Ammon's horn (tissue), 1 donor: ENCODE data around the gene HSD17B7.
"Not testable (repeated sequence)": the region's sequence is repeated elsewhere in the genome, so short reads cannot be mapped to it uniquely, and the experiment has no call there.

ENCODE experiments used
- DNase-seq: peaks from one replicate; pipeline ENCODE4 v3.0.0-alpha.2; 2016; ENCODE audit warnings: low spot score

HSD17B7 gene

GRCh38 chr1:162812357-162812756, 21.9 kb downstream of the HSD17B7 start:
- not testable (repeated sequence) for DNase-seq

GRCh38 chr1:162818136-162818535, 27.6 kb downstream of the HSD17B7 start:
- not testable (repeated sequence) for DNase-seq

- DNase-seq: not testable (repeated sequence)
These were observed 28.2 kb downstream of the HSD17B7 start for GRCh38 chr1:162818666-162819065.

- DNase-seq: peak; percentile 44
These were observed 32.1 kb downstream of the HSD17B7 start for GRCh38 chr1:162822391-162823200.

GRCh38 chr1:162823231-162823630, 32.7 kb downstream of the HSD17B7 start:
- DNase-seq: no peak

- DNase-seq: no peak
These were observed 33.4 kb downstream of the HSD17B7 start for GRCh38 chr1:162823771-162824525.

GRCh38 chr1:162829268-162829667, 38.8 kb downstream of the HSD17B7 start:
- DNase-seq: no peak

- DNase-seq: no peak
These were observed 42.0 kb downstream of the HSD17B7 start for GRCh38 chr1:162832470-162832869.

- DNase-seq: no peak
These were observed 44.8 kb downstream of the HSD17B7 start for GRCh38 chr1:162835157-162835899.

- no peak for DNase-seq
These were observed 48.4 kb downstream of the HSD17B7 start for GRCh38 chr1:162838863-162839262.

- no peak for DNase-seq
These were observed 49.8 kb downstream of the HSD17B7 start for GRCh38 chr1:162840250-162840839.

GRCh38 chr1:162844153-162844552, 53.7 kb downstream of the HSD17B7 start:
- no peak for DNase-seq

GRCh38 chr1:162846256-162847212, 56.0 kb downstream of the HSD17B7 start:
- no peak for DNase-seq

GRCh38 chr1:162847839-162848453, 57.4 kb downstream of the HSD17B7 start:
- DNase-seq: peak; percentile 84

- no peak for DNase-seq
These were observed 59.2 kb downstream of the HSD17B7 start for GRCh38 chr1:162849711-162850110.

GRCh38 chr1:162851341-162851740, 60.8 kb downstream of the HSD17B7 start:
- no peak for DNase-seq

GRCh38 chr1:162854245-162854882, 63.9 kb downstream of the HSD17B7 start:
- DNase-seq: peak; percentile 77

- no peak for DNase-seq
These were observed 65.1 kb downstream of the HSD17B7 start for GRCh38 chr1:162855461-162856150.

GRCh38 chr1:162856260-162856659, 65.8 kb downstream of the HSD17B7 start:
- no peak for DNase-seq
